HEK293 (cell line): ENCODE data around the gene C20orf204.
"Not testable (repeated sequence)": the region's sequence is repeated elsewhere in the genome, so short reads cannot be mapped to it uniquely, and the experiment has no call there.

Source experiments
- CTCF ChIP-seq: fragments of 450-650 bp; formaldehyde crosslinking; IDR thresholded peaks from 2 replicates; pipeline ENCODE4 v1.5.1; 2016; ENCODE audit warnings: missing biosample characterization, missing genetic modification characterization
- RBAK ChIP-seq: fragments of 450-650 bp; formaldehyde crosslinking; IDR thresholded peaks from 2 replicates; pipeline ENCODE4 v1.5.1; 2016; ENCODE audit warnings: missing biosample characterization, missing genetic modification characterization
- SP2 ChIP-seq: fragments of 450-650 bp; formaldehyde crosslinking; IDR thresholded peaks from 2 replicates; pipeline ENCODE4 v1.5.1; 2016; ENCODE audit warnings: missing biosample characterization, missing genetic modification characterization
- ZNF280D ChIP-seq: fragments of 450-650 bp; formaldehyde crosslinking; IDR thresholded peaks from 2 replicates; pipeline ENCODE4 v1.5.1; 2016; ENCODE audit warnings: missing biosample characterization, missing genetic modification characterization
- ZNF530 ChIP-seq: fragments of 450-650 bp; formaldehyde crosslinking; IDR thresholded peaks from 2 replicates; pipeline ENCODE4 v1.5.1; 2016; ENCODE audit warnings: low read depth, missing biosample characterization, missing genetic modification characterization
- ZNF660 ChIP-seq: fragments of 450-650 bp; IDR thresholded peaks from 2 replicates; pipeline ENCODE4 v1.5.1; 2018; ENCODE audit warnings: missing biosample characterization, mild to moderate bottlenecking, missing genetic modification characterization
- ZNF704 ChIP-seq: fragments of 450-650 bp; formaldehyde crosslinking; IDR thresholded peaks from 2 replicates; pipeline ENCODE4 v1.5.1; 2016; ENCODE audit warnings: missing biosample characterization, missing genetic modification characterization
- ZNF792 ChIP-seq: fragments of 450-650 bp; formaldehyde crosslinking; IDR thresholded peaks from 2 replicates; pipeline ENCODE4 v1.5.1; 2016; ENCODE audit warnings: missing biosample characterization, missing genetic modification characterization
- ZNF830 ChIP-seq: fragments of 450-650 bp; IDR thresholded peaks from 2 replicates; pipeline ENCODE4 v1.5.0; 2018; ENCODE audit warnings: missing biosample characterization, missing genetic modification characterization, low read depth, mild to moderate bottlenecking, moderate library complexity
- ZSCAN23 ChIP-seq: fragments of 450-650 bp; formaldehyde crosslinking; IDR thresholded peaks from 2 replicates; pipeline ENCODE4 v1.5.1; 2016; ENCODE audit warnings: missing biosample characterization, missing genetic modification characterization
- TF ChIP-seq, protein P1 (sequence below): fragments of 450-650 bp; formaldehyde crosslinking; optimal IDR thresholded peaks from 2 replicates; pipeline ENCODE3; 2016; ENCODE audit warnings: missing biosample characterization, mild to moderate bottlenecking, missing genetic modification characterization
- TF ChIP-seq, protein P2 (sequence below): fragments of 450-650 bp; formaldehyde crosslinking; IDR thresholded peaks from 2 replicates; pipeline ENCODE4 v1.5.1; 2016; ENCODE audit warnings: missing biosample characterization, missing genetic modification characterization
- TF ChIP-seq, protein P3 (sequence below): fragments of 450-650 bp; formaldehyde crosslinking; IDR thresholded peaks from 2 replicates; pipeline ENCODE4 v1.5.1; 2016; ENCODE audit warnings: missing biosample characterization, missing genetic modification characterization

DNA sequence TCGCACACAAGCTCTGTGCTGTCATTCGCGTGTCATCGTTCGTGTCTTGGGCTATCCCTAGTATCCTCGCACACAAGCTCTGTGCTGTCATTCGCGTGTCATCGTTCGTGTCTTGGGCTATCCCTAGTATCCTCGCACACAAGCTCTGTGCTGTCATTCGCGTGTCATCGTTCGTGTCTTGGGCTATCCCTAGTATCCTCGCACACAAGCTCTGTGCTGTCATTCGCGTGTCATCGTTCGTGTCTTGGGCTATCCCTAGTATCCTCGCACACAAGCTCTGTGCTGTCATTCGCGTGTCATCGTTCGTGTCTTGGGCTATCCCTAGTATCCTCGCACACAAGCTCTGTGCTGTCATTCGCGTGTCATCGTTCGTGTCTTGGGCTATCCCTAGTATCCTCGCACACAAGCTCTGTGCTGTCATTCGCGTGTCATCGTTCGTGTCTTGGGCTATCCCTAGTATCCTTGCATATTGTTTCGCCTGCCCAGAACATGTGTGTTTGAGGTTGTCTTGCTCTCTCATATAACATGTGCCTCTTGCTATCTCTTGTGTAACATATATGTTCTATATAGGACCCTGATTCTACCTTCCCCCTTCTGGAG lies 51.3 kb downstream of the C20orf204 start:
- TF ChIP-seq ZNF660 (tag by site-specific recombination); ZNF280D; CTCF; ZNF792; ZNF530 (tag by site-specific recombination); RBAK; ZNF830 (tag by site-specific recombination); SP2 (tag by site-specific recombination); ZSCAN23 (tag by site-specific recombination); ZNF704 (tag by site-specific recombination): not testable (repeated sequence)
- TF ChIP-seq, protein P1, sequence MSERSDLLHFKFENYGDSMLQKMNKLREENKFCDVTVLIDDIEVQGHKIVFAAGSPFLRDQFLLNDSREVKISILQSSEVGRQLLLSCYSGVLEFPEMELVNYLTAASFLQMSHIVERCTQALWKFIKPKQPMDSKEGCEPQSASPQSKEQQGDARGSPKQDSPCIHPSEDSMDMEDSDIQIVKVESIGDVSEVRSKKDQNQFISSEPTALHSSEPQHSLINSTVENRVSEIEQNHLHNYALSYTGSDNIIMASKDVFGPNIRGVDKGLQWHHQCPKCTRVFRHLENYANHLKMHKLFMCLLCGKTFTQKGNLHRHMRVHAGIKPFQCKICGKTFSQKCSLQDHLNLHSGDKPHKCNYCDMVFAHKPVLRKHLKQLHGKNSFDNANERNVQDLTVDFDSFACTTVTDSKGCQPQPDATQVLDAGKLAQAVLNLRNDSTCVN (tag by site-specific recombination) = not testable (repeated sequence)
- TF ChIP-seq, protein P2, sequence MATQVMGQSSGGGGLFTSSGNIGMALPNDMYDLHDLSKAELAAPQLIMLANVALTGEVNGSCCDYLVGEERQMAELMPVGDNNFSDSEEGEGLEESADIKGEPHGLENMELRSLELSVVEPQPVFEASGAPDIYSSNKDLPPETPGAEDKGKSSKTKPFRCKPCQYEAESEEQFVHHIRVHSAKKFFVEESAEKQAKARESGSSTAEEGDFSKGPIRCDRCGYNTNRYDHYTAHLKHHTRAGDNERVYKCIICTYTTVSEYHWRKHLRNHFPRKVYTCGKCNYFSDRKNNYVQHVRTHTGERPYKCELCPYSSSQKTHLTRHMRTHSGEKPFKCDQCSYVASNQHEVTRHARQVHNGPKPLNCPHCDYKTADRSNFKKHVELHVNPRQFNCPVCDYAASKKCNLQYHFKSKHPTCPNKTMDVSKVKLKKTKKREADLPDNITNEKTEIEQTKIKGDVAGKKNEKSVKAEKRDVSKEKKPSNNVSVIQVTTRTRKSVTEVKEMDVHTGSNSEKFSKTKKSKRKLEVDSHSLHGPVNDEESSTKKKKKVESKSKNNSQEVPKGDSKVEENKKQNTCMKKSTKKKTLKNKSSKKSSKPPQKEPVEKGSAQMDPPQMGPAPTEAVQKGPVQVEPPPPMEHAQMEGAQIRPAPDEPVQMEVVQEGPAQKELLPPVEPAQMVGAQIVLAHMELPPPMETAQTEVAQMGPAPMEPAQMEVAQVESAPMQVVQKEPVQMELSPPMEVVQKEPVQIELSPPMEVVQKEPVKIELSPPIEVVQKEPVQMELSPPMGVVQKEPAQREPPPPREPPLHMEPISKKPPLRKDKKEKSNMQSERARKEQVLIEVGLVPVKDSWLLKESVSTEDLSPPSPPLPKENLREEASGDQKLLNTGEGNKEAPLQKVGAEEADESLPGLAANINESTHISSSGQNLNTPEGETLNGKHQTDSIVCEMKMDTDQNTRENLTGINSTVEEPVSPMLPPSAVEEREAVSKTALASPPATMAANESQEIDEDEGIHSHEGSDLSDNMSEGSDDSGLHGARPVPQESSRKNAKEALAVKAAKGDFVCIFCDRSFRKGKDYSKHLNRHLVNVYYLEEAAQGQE (tag by site-specific recombination) = not testable (repeated sequence)
- TF ChIP-seq, protein P3, sequence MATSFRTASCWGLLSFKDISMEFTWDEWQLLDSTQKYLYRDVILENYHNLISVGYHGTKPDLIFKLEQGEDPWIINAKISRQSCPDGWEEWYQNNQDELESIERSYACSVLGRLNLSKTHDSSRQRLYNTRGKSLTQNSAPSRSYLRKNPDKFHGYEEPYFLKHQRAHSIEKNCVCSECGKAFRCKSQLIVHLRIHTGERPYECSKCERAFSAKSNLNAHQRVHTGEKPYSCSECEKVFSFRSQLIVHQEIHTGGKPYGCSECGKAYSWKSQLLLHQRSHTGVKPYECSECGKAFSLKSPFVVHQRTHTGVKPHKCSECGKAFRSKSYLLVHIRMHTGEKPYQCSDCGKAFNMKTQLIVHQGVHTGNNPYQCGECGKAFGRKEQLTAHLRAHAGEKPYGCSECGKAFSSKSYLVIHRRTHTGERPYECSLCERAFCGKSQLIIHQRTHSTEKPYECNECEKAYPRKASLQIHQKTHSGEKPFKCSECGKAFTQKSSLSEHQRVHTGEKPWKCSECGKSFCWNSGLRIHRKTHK (tag by site-specific recombination) = not testable (repeated sequence)
